ENCODE results near the gene LRRC8B. TPM values are rescaled to one million over a fixed set of nuclear protein-coding genes. Genes with fewer than 3 reads are reported as not detected.

LRRC8B gene
- total and polyA plus RNA-seq, 2 of the 13 experiments (the other 11 are each of a cell fraction or from before 2014, with no cell fraction given): 4.9 to 7.6 TPM

- TF ChIP-seq ZHX1 (CRISPR knock-in tag; IDR thresholded peaks at IDR 0.05; ENCODE audit: low read depth): peak; percentile 49
- TF ChIP-seq ZC3H13 (CRISPR knock-in tag; IDR thresholded peaks at IDR 0.05): peak; percentile 33; the same call in 1 of the 2 replicates
- TF ChIP-seq MNT (IDR thresholded peaks at IDR 0.05): no peak
- TF ChIP-seq ZNF230 (CRISPR knock-in tag; IDR thresholded peaks at IDR 0.05): peak; percentile 74; the same call in 1 of the 2 replicates
- no peak for TF ChIP-seq ZNF407 (CRISPR knock-in tag; IDR thresholded peaks at IDR 0.05; ENCODE audit: not compliant biosample characterization)
- peak; percentile 60; the same call in 1 of the 2 replicates for TF ChIP-seq ZNF281 (CRISPR knock-in tag; IDR thresholded peaks at IDR 0.05; ENCODE audit: borderline replicate concordance)
- no peak for TF ChIP-seq ZNF414 (CRISPR knock-in tag; IDR thresholded peaks at IDR 0.05)
- TF ChIP-seq HHEX (CRISPR knock-in tag; IDR thresholded peaks at IDR 0.05): no peak
Observed at GRCh38 chr1:89524369-89525168, at the start of gene LRRC8B (continued).
